HG03575 (cell line): ENCODE measurements around the gene RASSF9.

ENCODE experiments used
- ATAC-seq: cut with Tn5 transposase; IDR thresholded peaks from one replicate; pipeline ENCODE4 v1.9.1; 2021; ENCODE audit not compliant: unreplicated experiment, insufficient number of reproducible peaks, low FRiP score; ENCODE audit errors: extremely low read depth

RASSF9 gene

GRCh38 chr12:85759623-85760022 is 76.6 kb downstream of the RASSF9 start:
- no peak for ATAC-seq

DNA sequence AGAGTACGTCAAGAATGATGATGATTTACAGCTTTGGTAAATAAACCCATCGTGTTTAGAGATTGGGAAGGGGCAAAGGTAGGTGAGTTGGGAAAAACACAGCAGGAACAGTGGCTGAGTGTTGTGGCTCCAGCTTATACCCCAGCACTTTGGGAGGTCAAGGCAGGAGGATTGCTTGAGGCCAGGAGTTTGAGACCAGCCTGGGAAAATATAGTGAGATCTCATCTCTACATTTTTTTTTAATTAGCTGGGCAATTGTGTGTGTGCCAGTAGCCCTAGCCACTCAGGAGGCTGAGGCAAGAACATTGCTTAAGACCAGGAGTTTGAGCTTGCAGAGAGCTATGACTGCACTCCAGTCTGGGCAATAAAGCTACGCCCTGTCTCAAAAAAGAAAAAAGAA is 77.1 kb downstream of the RASSF9 start:
- no peak for ATAC-seq

- no peak for ATAC-seq
Observed at GRCh38 chr12:85755760-85756159, 80.4 kb downstream of the RASSF9 start.
